Adrenal gland (tissue), 5 donors: ENCODE results near the gene BRMS1.

Experiments used
- POLR2A ChIP-seq, 2 donors: fragments of 450-650 bp; IDR thresholded peaks; one replicate each; pipeline ENCODE4 v1.6.1; 2017; ENCODE audit warnings: antibody characterized with exemption in 2 of 2, mild to moderate bottlenecking in 2 of 2, moderate library complexity in 1 of 2
- TF ChIP-seq, protein P1 (sequence below), 6 experiments: fragments of 450-650 bp in 4 of 6; fragments of 200-600 bp in 2 of 6; sonication (generic) in 1 of 6; IDR thresholded peaks; 1 replicate in 5 of 6; 2 replicates in 1 of 6; pipeline versions ENCODE4 v1.5.1 to v1.8.0; 2016 to 2021; ENCODE audit warnings: antibody characterized with exemption in 6 of 6, mild to moderate bottlenecking in 2 of 6, moderate library complexity in 1 of 6
- donor health status: DM: no; HTN: no; CAD: no.

DNA sequence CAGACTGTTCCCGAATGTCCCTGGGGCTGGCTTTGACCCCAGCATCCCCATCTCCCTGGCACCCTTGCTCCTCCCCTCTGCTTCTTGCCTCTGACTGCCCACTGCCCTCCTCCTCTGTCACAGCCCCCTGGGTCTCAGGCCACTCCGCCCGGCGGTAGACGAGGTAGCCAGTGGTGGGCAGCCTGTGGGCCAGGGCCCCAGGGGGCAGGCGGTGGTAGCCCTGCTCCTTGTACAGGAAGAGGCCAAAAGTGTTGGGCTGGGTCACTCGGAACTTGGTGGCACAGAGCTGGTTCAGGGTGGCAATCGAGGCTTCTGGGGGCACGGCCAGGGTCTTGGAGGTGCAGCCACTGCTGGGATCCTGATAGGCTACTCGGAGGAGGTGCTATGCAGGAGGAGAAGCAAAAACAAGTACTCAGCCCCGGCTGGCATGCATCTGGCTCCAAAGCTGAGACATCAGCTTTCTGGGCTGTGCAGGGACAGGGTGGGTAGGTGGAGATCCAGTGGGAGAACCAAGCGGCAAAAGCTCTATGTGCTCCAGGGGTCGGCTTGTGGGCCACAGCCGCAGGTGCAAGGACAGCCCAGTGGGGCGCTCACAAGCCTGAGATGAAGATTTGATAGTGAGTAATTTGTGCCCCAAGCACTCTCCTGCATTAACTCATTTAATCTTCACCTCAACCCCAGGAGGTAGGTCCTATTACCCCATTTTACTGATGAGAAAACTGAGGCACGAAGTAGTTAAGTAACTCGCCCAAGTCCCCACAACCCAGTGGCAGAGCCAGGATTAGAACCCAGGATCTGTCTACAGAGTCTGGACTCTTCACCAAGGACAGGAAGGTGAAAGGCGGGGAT lies 12.3 kb downstream of the BRMS1 start:
- TF ChIP-seq, protein P1, sequence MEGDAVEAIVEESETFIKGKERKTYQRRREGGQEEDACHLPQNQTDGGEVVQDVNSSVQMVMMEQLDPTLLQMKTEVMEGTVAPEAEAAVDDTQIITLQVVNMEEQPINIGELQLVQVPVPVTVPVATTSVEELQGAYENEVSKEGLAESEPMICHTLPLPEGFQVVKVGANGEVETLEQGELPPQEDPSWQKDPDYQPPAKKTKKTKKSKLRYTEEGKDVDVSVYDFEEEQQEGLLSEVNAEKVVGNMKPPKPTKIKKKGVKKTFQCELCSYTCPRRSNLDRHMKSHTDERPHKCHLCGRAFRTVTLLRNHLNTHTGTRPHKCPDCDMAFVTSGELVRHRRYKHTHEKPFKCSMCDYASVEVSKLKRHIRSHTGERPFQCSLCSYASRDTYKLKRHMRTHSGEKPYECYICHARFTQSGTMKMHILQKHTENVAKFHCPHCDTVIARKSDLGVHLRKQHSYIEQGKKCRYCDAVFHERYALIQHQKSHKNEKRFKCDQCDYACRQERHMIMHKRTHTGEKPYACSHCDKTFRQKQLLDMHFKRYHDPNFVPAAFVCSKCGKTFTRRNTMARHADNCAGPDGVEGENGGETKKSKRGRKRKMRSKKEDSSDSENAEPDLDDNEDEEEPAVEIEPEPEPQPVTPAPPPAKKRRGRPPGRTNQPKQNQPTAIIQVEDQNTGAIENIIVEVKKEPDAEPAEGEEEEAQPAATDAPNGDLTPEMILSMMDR (IDR thresholded peaks at IDR 0.05): no peak
- TF ChIP-seq POLR2A (IDR thresholded peaks at IDR 0.05): no peak
